SK-N-SH treated with all-trans-retinoic acid at 6 μM for 48 hours (cell line): ENCODE data around the gene AKT3.

Experiments
- CSDC2 ChIP-seq: fragments of 250-450 bp; sonication (Bioruptor Pico); IDR thresholded peaks from 2 replicates; pipeline ENCODE4 v1.5.0; 2020; ENCODE audit warnings: mild to moderate bottlenecking, moderate library complexity
- PPARA ChIP-seq: fragments of 250-450 bp; sonication (Bioruptor Pico); IDR thresholded peaks from 2 replicates; pipeline ENCODE4 v1.5.0; 2020; ENCODE audit warnings: mild to moderate bottlenecking, borderline replicate concordance
- RARB ChIP-seq: fragments of 250-450 bp; sonication (Bioruptor Pico); IDR thresholded peaks from 2 replicates; pipeline ENCODE4 v1.8.0; 2021; ENCODE audit warnings: mild to moderate bottlenecking, moderate library complexity
- ZNF70 ChIP-seq: fragments of 450-650 bp; formaldehyde crosslinking; IDR thresholded peaks from 2 replicates; pipeline ENCODE4 v1.5.0; 2020; ENCODE audit warnings: mild to moderate bottlenecking, moderate library complexity
- TF ChIP-seq, protein P1 (sequence below): fragments of 250-450 bp; sonication (Bioruptor Pico); IDR thresholded peaks from 2 replicates; pipeline ENCODE4 v1.8.0; 2020; ENCODE audit warnings: mild to moderate bottlenecking, moderate library complexity, borderline replicate concordance

DNA sequence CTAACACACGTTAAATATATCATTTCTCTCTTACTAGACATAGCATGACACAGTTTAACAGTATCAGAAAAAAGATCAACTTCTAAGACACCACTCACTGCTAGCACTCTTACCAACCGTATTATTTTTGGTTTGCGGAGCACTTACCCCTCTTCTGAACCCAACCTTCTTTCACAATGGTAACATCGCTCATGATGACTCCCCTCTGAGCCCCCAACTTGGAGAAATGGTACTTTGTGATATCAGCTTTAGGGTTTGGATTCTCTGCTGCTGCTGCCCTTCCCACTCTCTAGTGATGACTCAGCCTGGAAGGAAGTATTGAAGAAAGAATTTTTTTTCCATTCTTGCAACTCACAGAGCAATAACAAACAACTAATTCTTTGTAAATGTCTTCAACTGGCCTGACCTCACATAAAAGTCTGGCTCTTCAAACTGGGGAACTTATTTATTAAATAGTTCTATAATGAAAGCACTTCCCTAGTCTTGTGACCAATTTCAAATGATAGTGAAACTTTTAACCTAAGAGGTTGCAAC lies 7.0 kb downstream of the AKT3 start:
- TF ChIP-seq RARB (CRISPR knock-in tag) (no peak), CSDC2 (CRISPR knock-in tag) (no peak), PPARA (CRISPR knock-in tag) (no peak), ZNF70 (CRISPR knock-in tag) (no peak)
- TF ChIP-seq, protein P1, sequence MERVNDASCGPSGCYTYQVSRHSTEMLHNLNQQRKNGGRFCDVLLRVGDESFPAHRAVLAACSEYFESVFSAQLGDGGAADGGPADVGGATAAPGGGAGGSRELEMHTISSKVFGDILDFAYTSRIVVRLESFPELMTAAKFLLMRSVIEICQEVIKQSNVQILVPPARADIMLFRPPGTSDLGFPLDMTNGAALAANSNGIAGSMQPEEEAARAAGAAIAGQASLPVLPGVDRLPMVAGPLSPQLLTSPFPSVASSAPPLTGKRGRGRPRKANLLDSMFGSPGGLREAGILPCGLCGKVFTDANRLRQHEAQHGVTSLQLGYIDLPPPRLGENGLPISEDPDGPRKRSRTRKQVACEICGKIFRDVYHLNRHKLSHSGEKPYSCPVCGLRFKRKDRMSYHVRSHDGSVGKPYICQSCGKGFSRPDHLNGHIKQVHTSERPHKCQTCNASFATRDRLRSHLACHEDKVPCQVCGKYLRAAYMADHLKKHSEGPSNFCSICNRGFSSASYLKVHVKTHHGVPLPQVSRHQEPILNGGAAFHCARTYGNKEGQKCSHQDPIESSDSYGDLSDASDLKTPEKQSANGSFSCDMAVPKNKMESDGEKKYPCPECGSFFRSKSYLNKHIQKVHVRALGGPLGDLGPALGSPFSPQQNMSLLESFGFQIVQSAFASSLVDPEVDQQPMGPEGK (CRISPR knock-in tag), result no peak
